Activated naive CD4-positive, alpha-beta T cell treated with anti-CD3 and anti-CD28 coated beads, Interleukin-2, amount 50 U/mL, for 16 hours (primary cell): ENCODE data around the gene GNB2.
"Not testable (repeated sequence)": the region's sequence is repeated elsewhere in the genome, so short reads cannot be mapped to it uniquely, and the experiment has no call there.

ENCODE experiments used
- DNase-seq: peaks from one replicate; pipeline ENCODE4 v3.0.0-alpha.2; 2020

Gene GNB2

GRCh38 chr7:100673302-100673941 lies at the start of gene GNB2:
Gene GNB2, plus strand, starts transcription at chr7:100673740. Its CDS starts 2,526 bp downstream, at chr7:100676266.
- peak; percentile 98 for DNase-seq

- DNase-seq: no peak
These were observed 49.4 kb upstream of the GNB2 start for GRCh38 chr7:100623951-100624824.

DNA sequence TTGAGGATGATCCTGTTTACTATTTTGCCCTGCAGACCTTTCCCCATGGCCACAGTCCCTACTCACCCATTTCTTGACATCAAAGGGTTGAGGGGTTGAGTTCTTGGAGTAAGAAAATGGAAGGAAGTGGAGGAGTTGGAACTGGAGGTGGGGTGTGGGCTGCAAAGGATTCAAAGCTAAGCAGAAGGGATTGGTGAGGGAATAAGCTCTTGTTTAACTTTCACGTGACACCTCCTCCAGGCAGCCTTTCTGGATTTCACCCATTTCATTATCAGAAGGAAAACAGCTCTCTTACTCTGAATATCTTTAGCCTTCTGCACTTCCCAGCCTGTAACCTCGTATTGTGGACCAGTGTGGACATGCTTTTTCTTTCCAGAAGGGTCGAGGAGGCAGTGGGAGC lies 47.5 kb upstream of the GNB2 start:
- DNase-seq: no peak

DNA sequence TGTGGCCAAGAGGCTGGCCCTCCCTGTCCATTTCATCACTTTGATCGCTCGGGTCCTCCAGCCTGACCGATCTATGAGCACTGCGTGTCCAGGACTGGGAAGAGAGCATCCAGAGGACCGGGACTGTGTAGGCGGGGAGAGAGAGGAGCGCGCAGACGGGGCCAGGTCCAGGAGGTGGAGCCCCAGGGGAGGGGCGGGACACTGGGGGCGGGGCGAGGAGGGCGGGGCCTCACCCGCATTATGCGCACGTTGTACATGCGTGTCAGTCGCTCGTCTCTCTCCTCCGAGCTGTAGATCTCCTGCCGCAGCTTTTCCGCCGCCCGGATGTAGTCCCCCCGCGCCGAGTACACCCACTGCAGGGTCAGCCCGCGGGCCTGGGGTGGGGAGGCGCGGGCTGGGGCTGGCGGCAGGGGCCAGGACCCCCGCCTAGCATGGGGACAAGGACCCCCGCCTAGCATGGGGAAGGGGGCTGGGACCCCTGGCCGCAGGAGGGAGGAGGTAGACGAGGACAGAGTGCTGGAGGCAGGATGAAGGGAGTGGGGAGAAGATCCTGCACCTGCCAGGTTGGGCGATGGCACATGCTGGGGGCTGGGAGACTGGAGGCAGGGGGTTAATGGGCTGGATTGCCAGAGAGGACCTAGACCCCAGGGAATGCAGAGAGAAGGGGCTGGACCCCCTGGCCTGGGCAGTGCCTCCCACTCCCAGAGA lies 46.9 kb upstream of the GNB2 start:
- peak; percentile 82 for DNase-seq

DNA sequence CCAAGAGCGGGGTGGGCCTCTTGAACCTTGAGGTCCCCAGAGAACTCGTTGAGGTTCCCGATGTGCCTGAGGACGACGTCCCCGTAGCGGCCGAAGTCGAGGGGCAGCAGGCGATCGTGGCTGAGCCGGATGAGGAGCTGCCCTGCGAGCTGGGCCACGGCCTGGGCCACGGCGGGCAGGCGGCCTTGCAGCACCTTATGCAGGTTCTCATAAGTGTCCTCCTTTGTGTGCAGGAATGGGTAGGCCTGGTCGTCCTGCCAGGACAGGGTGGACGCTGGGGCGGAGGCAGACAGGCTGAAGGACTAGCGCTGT lies 46.3 kb upstream of the GNB2 start:
- no peak for DNase-seq

- DNase-seq: no peak
These were observed 44.3 kb upstream of the GNB2 start for GRCh38 chr7:100629117-100629716.

- no peak for DNase-seq
These were observed 43.5 kb upstream of the GNB2 start for GRCh38 chr7:100630066-100630465.

DNA sequence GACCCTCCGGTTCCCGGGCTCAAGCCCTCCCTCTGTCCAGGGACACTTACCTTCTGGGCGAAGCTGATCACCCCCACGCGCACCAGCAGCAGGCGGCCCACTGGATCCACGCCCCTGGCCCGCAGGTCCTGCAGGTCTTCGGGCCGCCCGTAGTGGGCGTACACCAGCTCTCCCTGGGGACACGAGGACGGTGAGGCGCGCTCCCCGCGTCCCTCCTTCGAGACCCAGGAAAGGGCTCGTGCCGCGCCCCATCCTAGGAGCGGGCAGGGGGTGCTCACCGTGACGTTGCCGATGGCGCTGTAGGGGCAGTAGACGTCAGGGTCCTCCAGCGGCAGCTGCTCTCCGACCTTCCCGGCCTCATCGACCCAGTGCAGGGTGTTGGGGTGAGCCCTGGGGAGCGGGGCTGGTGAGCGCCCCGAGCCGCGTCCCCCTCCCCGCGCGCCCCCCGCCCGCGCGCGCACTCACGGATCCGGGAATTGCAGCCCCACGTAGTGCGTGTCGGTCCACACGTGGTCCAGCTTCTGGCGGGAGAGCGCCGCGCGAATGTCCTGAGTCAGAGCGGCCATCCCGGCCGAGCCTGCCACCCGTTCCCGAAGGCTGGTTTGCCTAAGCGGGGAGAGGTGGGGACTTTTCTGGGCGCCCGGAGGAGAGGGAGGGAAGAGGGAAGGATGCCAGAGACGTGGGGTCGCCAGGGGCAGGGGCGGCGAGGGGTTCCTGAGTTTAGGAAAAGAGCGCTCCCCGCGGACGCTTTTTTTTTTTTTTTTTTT lies 40.4 kb upstream of the GNB2 start:
- peak; percentile 65 for DNase-seq

DNA sequence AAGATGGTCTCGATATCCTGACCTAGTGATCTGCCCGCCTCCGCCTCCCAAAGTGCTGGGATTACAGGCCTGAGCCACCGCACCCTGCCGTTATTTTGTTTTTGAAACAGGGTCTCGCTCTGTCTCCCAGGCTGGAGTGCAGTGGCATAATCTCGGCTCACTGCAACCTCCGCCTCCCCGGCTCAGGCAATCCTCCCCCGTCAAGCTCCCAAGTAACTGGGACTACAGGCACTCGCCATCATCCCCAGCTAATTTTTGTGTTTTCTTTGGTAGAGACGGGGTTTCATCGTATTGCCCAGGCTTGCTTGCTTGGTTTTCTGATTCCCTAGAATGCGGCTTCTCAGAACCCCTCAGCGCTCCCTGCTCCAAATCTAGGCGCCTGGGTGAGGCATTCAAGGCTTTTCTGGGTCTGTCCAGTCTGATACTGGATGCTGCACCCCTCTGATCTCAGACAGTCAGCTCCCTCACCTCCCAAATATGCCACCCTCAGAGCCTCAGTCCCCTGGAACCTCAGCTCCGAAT lies 33.5 kb upstream of the GNB2 start:
- DNase-seq: no peak

DNA sequence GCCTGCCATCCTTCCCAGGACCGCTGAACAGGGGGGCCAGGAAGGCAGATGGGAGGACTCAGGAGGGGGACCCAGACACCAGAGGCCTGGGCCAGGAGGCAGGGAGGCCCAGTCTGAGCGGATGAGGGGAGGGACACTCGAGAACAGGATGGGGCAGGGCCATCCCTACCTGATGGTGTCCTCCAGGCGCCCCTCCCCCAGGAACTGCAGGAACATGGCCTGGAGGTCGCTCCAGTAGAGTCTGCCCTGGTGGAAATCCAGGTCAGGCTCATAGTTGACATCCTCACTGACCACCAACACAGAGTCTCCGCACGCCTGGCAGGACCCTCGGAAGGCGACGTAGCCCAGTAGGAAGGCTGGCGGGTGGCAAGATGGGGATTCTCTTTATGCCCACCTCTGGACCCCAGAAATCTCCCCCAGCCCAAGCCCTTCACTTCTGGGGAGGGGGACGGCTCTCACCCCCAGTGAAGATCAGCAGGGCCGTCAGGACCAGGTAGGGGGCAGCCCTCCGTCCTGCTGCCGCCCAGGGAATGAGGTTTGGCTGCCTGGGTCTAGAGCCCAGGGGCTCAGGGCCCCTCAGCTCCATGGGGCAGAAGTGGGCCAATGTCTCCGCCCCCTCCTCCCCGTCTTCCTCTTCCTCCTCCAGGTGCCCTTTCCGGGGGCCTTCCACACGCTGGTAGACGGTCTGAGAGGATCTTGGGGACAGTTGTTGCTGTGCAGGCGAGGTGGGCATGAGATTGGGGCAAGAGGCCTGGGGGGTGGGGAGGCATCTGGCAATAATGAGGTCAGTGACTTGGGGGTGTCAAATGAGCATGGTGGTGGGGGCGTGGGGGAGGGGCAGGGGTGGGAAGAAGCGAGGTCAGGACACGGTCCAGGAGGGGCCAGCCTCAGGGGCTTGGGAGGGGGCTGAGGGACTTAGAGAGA lies 32.8 kb upstream of the GNB2 start:
- DNase-seq: no peak

DNA sequence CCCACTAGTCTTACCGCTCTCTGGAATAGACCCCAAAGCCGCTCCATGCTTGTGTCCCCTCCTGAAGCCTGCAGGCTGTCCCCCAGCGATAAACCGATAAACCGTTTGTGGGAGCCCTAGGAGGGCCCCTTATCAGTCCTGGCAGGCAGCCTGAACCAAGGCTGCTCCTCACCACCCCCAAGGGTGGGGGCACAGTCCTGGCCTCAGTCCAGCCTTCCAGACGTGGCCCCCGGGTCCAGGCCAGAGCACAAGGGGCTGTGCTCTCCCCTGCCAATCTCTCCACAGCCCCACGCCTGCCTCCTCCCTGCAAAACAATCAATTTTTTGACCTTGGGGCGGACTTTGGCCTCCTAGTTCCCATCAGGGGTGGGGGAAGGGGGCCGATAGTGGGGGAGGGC lies 32.1 kb upstream of the GNB2 start, which contains the start of gene TFR2:
TFR2 (minus strand) TSS at position 90 of the 397 bp plus-strand sequence; CDS start at position 47, 43 bp downstream.
- DNase-seq: no peak

GRCh38 chr7:100641860-100642533 lies 31.5 kb upstream of the GNB2 start:
- no peak for DNase-seq

- DNase-seq: peak; percentile 22
These were observed 31.0 kb upstream of the GNB2 start for GRCh38 chr7:100642534-100642907.

DNA sequence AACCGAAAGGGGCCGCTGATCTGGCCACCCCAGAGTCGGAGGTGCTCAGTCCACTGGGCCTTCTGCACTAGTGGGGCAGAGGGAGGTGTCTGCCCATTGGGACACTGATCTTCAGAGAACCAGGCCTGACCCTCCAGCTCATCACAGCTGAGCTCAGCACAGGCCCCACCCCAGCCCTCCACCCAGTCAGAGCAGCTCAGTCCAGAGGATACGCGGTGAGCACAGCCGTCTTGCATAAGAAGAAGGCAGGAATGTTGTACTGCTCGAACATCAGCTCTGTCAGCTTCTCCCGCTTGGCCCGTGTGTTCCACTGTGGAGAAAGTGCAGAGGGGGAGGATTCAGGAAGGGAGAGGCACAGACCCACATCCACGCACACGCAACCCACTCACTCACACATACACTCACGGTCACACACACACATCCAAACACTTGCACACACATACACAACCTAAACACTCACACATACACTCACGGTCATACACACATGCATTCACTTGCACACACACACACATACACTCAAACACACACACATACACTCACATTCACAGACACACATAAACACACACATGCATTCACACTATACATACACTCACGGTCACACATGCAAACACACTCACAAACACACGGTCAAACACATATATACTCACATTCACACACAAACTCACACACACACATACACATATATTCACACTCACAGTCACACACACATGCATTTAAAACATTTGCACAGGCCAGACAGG lies 23.5 kb upstream of the GNB2 start:
- no peak for DNase-seq

GRCh38 chr7:100654908-100655831 lies 18.4 kb upstream of the GNB2 start:
- no peak for DNase-seq

DNA sequence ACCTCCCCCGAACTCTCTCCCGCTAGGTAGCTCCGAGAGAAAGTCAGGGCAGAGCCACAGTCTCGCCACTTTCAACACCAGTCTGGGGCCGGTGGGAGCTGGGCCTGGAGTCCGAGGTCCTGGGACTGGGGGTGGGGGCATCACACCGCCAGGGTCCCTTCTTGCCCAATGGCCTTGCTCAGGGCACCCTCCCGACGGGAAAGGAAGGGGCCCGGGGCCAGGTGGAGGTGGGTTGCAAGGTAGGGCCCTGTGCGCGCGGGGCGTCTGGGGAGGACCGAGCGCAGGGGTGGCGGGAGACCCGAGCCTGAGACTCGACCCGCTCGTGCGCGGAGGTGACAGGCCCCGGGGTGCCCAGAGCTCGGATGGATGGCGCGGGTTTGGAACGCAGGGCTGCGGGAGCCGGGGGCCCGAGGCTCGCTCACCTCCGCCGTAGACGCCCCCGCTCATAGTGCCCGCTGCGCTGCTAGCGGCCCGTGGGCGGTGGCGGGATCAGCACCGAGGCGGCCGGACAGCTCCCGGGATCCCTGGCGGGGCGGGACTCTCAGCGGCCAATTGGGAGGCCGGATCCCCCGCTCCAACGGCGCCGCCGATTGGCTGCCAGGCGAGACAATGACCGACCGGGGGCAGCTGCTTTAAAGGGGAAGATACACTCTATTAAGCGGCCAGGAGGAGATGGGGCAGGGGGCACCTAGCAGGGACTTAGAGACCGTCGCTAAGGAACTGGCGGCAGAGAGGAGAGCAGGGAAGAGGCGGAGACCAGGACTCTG lies 17.4 kb upstream of the GNB2 start, which contains the start of gene ACTL6B:
ACTL6B (minus strand) TSS at position 541 of the 767 bp plus-strand sequence; CDS start at position 447, 94 bp downstream.
- DNase-seq: peak; percentile 56

- DNase-seq: not testable (repeated sequence)
These were observed 11.3 kb upstream of the GNB2 start for GRCh38 chr7:100662194-100662776.
